ENCODE results near the gene PLSCR2. TPM values are rescaled to one million over a fixed set of nuclear protein-coding genes. Genes with fewer than 3 reads are reported as not detected.

PLSCR2 gene, protein sequence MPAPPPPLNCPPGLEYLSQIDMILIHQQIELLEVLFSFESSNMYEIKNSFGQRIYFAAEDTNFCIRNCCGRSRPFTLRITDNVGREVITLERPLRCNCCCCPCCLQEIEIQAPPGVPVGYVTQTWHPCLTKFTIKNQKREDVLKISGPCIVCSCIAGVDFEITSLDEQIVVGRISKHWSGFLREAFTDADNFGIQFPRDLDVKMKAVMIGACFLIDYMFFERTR
- not detected in 2 replicates for total RNA-seq

DNA sequence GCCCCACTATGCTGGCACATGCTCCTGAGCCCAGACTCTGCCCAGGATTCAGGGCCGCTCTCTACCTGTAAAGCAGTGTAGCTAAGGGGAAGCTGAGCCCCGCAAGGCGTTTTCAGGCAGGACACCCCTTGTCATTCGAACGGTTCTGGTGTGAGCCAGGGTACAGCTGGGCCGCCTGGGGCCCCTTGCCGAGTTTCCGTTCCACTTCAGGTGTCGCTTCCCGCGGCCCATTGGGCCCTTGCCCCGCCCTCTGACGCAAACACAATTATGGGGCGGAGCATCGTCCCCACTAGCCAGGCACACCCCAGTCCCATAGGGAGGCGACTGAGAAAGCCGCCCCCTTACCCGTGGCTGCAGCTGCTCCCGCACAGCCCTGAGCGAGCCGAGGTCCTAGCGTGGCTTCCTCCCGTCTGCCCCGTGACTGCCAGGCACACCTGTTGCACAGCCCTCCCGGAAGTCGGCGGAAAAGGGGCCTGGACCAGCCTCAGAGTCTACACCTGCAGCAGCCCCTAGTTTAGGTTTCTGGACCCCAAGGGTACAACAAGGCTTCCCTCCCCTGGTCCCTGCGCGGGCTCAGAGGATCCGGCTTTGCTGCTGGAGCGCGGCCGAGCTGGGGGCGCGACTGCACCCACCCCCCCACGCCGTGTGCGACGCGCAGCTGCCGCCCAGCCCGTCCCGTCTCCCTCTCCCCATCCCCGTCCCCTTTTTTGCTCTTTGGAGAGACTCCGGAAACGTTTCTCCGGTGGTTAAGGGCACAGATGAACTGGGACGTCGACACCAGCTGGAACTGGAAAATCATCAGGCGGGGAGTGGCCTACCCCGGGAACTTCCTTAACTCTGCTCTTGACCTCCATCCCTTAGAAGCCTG lies at the start of gene PLSCR2:
Gene PLSCR2 (minus strand): TSS at position 412 of the 868 bp plus-strand sequence. CDS start 9,657 bp downstream, outside the sequence.

Other genes with a start within 250 kb of the PLSCR2 start
- gene PLSCR4, start 218.5 kb downstream of the PLSCR2 start, total RNA-seq = 43.8 and 45.5 TPM in 2 replicates
- gene PLSCR1, start 75.0 kb upstream of the PLSCR2 start, total RNA-seq = 172 and 175 TPM in 2 replicates
- gene PLSCR5, start 135.8 kb upstream of the PLSCR2 start, total RNA-seq = not detected in 2 replicates

All from mammary microvascular endothelial cell (primary cell).